Neural progenitor cell (in vitro differentiated cells): Measurements from ENCODE around the gene GAB4. TPM values are rescaled to one million over a fixed set of nuclear protein-coding genes. Genes with fewer than 3 reads are reported as not detected.

ENCODE experiments used
- DNase-seq: peaks from one replicate; pipeline ENCODE4 v3.0.0-alpha.2; 2016; ENCODE audit warnings: low spot score
- H2AFZ ChIP-seq: fragments of 200-600 bp; sonication (generic); replicated peaks from 2 replicates; pipeline ENCODE4 v1.6.1; 2016; ENCODE audit warnings: antibody characterized with exemption
- H3F3A ChIP-seq: fragments of 200-600 bp; sonication (generic); 2 replicates; pipeline ENCODE4 v1.6.1; 2016; ENCODE audit warnings: antibody characterized with exemption, low read depth
- H3K27ac ChIP-seq: fragments of 200-600 bp; sonication (generic); 2 replicates; pipeline ENCODE4 v1.5.1; 2016; ENCODE audit warnings: mild to moderate bottlenecking
- H3K27me3 ChIP-seq: fragments of 200-600 bp; sonication (generic); 2 replicates; pipeline ENCODE4 v1.6.1; 2016; ENCODE audit warnings: mild to moderate bottlenecking, moderate library complexity
- H3K36me3 ChIP-seq: fragments of 200-600 bp; sonication (generic); 2 replicates; pipeline ENCODE4 v1.5.1; 2016
- H3K4me1 ChIP-seq: fragments of 200-600 bp; sonication (generic); 2 replicates; pipeline ENCODE4 v1.6.1; 2016; ENCODE audit warnings: mixed run types
- H3K4me2 ChIP-seq: fragments of 200-600 bp; sonication (generic); 2 replicates; pipeline ENCODE4 v1.6.1; 2016
- H3K4me3 ChIP-seq: fragments of 200-600 bp; sonication (generic); 2 replicates; pipeline ENCODE4 v1.5.1; 2016
- H3K79me2 ChIP-seq: fragments of 200-600 bp; sonication (generic); 2 replicates; pipeline ENCODE4 v1.6.1; 2016; ENCODE audit warnings: low read depth
- H3K9ac ChIP-seq: fragments of 200-600 bp; sonication (generic); 2 replicates; pipeline ENCODE4 v1.6.1; 2016
- H3K9me3 ChIP-seq: fragments of 200-600 bp; sonication (generic); 2 replicates; pipeline ENCODE4 v1.5.1; 2016; ENCODE audit warnings: low read depth
- H4K20me1 ChIP-seq: fragments of 200-600 bp; sonication (generic); 2 replicates; pipeline ENCODE4 v1.6.1; 2016; ENCODE audit warnings: low read depth
- H3K27ac Mint-ChIP-seq: 3 replicates; pipeline ENCODE4 v1.8.0; 2021; ENCODE audit warnings: mixed read lengths
- H3K27me3 Mint-ChIP-seq: 2 replicates; pipeline ENCODE4 v1.8.0; 2022; ENCODE audit warnings: low read depth, mild to moderate bottlenecking, inconsistent platforms, moderate library complexity, mixed read lengths; ENCODE audit not compliant: insufficient read depth
- H3K36me3 Mint-ChIP-seq: 3 replicates; pipeline ENCODE4 v1.8.0; 2021; ENCODE audit warnings: mixed read lengths
- H3K4me1 Mint-ChIP-seq: 3 replicates; pipeline ENCODE4 v1.8.0; 2021; ENCODE audit warnings: mixed read lengths
- H3K4me3 Mint-ChIP-seq: 3 replicates; pipeline ENCODE4 v1.8.0; 2021; ENCODE audit warnings: mild to moderate bottlenecking, moderate library complexity, mixed read lengths
- H3K9me3 Mint-ChIP-seq: 3 replicates; pipeline ENCODE4 v1.8.0; 2020; ENCODE audit warnings: mixed read lengths
- EZH2 ChIP-seq: fragments of 200-600 bp; sonication (generic); IDR thresholded peaks from 2 replicates; pipeline ENCODE4 v1.6.1; 2017; ENCODE audit warnings: antibody characterized with exemption, mild to moderate bottlenecking, moderate library complexity
- EZH2phosphoT487 ChIP-seq: fragments of 200-600 bp; sonication (generic); IDR thresholded peaks from 2 replicates; pipeline ENCODE4 v1.6.1; 2017; ENCODE audit warnings: antibody characterized with exemption
- total RNA-seq: library from RNA; depleted of rRNA; stranded (reverse); fragments of >200 nt; gene quantifications from 2 replicates; pipeline ENCODE4 v1.2.3, GENCODE V29; 2015; ENCODE audit warnings: low replicate concordance
- TF ChIP-seq, protein P1 (sequence below): fragments of 200-600 bp; sonication (generic); IDR thresholded peaks from 2 replicates; pipeline ENCODE4 v1.5.1; 2017; ENCODE audit warnings: antibody characterized with exemption, mild to moderate bottlenecking

GAB4 gene
- total RNA-seq, 1 donor from 2014 or later = 0.07 TPM

DNA sequence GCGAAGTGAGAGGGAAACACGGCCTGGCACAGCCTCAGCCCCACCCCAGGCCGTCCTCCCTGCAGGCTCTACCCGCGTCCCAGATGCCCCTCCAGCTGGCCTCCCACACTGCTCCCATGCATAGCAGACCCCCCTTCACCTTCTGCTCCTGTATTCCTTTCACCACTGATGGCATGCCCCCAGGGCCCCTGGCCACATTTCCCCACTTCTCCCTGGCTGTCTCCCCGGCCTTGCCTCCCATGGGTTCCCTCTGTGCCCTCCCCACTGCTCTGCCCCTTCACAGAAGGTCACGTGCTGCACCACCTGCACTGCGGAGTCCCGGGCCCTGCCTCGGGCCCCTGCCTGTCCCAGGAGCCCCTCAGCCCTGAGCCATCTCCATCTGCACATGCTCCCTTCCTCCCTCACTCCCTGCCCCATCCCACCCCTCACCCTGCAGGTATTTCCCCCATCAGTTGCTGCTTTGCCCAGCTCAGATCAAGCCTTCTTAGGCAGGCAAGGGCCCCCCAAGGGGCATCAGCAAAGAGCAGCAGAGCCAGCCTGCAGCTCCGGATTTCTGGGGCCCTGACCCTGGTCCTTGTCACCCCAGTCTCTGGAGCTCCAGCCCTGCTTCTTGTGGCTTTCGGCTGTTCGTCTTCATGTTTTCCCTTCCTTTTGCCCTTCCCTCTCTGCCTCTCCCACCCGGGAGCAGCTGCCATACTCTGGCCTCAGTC is 46.4 kb downstream of the GAB4 start:
- Mint-ChIP-seq H3K9me3 (peaks cover 32% of the 10 kb centered on the region), H3K36me3 (no peaks in the 10 kb centered on the region), H3K4me3 (no peak overlapping the region), H3K27me3 (peaks cover 6% of the 10 kb centered on the region), H3K27ac (no peak overlapping the region), H3K4me1 (no peaks in the 10 kb centered on the region)
- no peak for DNase-seq
- H3K27me3 ChIP-seq = no peaks in the 10 kb centered on the region
- H3K36me3 ChIP-seq = no peaks in the 10 kb centered on the region
- no peaks in the 10 kb centered on the region for H3F3A ChIP-seq
- no peak overlapping the region for H3K27ac ChIP-seq
- no peak overlapping the region for H2AFZ ChIP-seq
- H3K4me1 ChIP-seq = no peaks in the 10 kb centered on the region
- H3K79me2 ChIP-seq = no peaks in the 10 kb centered on the region
- no peaks in the 10 kb centered on the region for H4K20me1 ChIP-seq
- H3K9ac ChIP-seq = no peak overlapping the region
- no peak overlapping the region for H3K4me3 ChIP-seq
- no peaks in the 10 kb centered on the region for H3K9me3 ChIP-seq
- no peak for TF ChIP-seq EZH2
- no peak for TF ChIP-seq EZH2phosphoT487
- TF ChIP-seq, protein P1, sequence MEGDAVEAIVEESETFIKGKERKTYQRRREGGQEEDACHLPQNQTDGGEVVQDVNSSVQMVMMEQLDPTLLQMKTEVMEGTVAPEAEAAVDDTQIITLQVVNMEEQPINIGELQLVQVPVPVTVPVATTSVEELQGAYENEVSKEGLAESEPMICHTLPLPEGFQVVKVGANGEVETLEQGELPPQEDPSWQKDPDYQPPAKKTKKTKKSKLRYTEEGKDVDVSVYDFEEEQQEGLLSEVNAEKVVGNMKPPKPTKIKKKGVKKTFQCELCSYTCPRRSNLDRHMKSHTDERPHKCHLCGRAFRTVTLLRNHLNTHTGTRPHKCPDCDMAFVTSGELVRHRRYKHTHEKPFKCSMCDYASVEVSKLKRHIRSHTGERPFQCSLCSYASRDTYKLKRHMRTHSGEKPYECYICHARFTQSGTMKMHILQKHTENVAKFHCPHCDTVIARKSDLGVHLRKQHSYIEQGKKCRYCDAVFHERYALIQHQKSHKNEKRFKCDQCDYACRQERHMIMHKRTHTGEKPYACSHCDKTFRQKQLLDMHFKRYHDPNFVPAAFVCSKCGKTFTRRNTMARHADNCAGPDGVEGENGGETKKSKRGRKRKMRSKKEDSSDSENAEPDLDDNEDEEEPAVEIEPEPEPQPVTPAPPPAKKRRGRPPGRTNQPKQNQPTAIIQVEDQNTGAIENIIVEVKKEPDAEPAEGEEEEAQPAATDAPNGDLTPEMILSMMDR = no peak
- no peak overlapping the region for H3K4me2 ChIP-seq

DNA sequence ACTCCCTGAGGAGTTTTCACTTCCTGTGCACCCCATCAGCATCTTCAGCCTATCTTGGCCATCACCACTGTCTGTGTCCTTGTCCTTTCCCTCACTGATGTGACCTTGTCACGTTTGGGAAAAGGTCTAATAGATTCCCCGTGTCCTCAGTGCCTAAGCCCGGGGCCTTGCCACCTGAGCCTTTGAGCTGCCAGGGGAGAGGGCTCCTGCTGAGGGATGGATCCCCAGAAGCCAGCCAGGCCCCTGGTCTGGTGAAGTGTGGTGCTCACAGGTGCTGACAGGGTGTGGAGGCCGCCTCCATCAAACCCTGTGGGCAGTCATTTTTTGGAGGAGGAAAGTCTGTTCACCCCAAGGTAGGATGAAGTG is 47.2 kb downstream of the GAB4 start:
- no peak overlapping the region for H3K27ac ChIP-seq
- H3K27me3 Mint-ChIP-seq = peaks cover 6% of the 10 kb centered on the region

DNA sequence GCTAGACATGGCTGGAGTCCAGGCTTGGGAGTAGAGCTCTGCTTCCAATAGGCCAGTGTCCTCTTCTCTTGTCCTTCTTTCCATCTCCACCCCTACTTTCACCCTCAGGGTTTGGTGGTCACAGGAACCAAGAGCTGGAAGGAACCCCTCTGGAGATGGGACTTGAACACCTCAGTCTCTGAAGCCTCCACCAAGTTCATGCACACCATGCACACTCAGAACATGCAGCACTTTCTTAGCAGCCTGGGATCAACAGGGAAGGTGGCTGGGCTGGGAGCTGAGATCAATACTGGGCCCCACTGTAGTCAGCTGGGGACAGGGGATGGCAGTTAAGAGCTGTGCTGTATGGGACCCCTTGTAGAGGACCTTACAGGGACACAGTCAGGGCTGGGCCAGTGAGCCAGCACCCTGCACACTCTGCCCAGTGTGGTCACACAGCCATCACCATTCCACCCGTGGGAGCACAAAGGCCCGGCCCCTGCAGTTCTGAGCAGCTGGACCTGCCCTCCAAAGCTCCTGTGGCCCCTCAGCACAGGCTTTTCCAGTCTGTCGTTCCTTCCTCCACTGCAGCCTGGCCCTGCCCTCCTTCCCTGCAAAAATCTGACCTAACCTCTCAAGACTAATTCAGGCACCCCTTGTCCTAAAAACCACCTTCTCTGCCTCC is 47.7 kb downstream of the GAB4 start:
- H3F3A ChIP-seq = no peaks in the 10 kb centered on the region
- H3K9ac ChIP-seq = no peak overlapping the region
- H3K4me3 ChIP-seq = no peak overlapping the region
- peaks cover 26% of the 10 kb centered on the region for H3K9me3 Mint-ChIP-seq
- H3K4me1 Mint-ChIP-seq = no peaks in the 10 kb centered on the region
- H3K4me3 Mint-ChIP-seq = no peak overlapping the region
- DNase-seq = no peak
- no peaks in the 10 kb centered on the region for H3K79me2 ChIP-seq
- no peaks in the 10 kb centered on the region for H3K27me3 ChIP-seq
- no peaks in the 10 kb centered on the region for H3K4me1 ChIP-seq
- peaks cover 6% of the 10 kb centered on the region for H3K27me3 Mint-ChIP-seq
- no peaks in the 10 kb centered on the region for H4K20me1 ChIP-seq
- H3K27ac Mint-ChIP-seq = no peak overlapping the region
- no peak overlapping the region for H3K4me2 ChIP-seq
- no peaks in the 10 kb centered on the region for H3K9me3 ChIP-seq
- H3K36me3 Mint-ChIP-seq = no peaks in the 10 kb centered on the region
- no peak overlapping the region for H2AFZ ChIP-seq
- no peak overlapping the region for H3K27ac ChIP-seq
- TF ChIP-seq EZH2phosphoT487 = no peak
- no peak for TF ChIP-seq EZH2
- TF ChIP-seq, protein P1 = no peak
- no peaks in the 10 kb centered on the region for H3K36me3 ChIP-seq

More for the DNA sequence above, 47.2 kb downstream of the GAB4 start:
- Histone ChIP-seq H3K4me2 (no peak overlapping the region), H3K79me2 (no peaks in the 10 kb centered on the region), H3K4me1 (no peaks in the 10 kb centered on the region), H3F3A (no peaks in the 10 kb centered on the region), H2AFZ (no peak overlapping the region), H4K20me1 (no peaks in the 10 kb centered on the region), H3K27me3 (no peaks in the 10 kb centered on the region), H3K9ac (no peak overlapping the region), H3K9me3 (no peaks in the 10 kb centered on the region), H3K36me3 (no peaks in the 10 kb centered on the region), H3K4me3 (no peak overlapping the region)
- Mint-ChIP-seq H3K27ac (no peak overlapping the region), H3K4me1 (no peaks in the 10 kb centered on the region), H3K36me3 (no peaks in the 10 kb centered on the region), H3K9me3 (peaks cover 29% of the 10 kb centered on the region), H3K4me3 (no peak overlapping the region)
- TF ChIP-seq, protein P1 = no peak
- no peak for TF ChIP-seq EZH2
- no peak for TF ChIP-seq EZH2phosphoT487
- no peak for DNase-seq
